NCI-H2227 (cell line): ENCODE data around the gene DDX39B.
"Not testable (repeated sequence)": the region's sequence is repeated elsewhere in the genome, so short reads cannot be mapped to it uniquely, and the experiment has no call there.

Source experiments
- DNase-seq: peaks from one replicate; lab custom pipeline; 2025; ENCODE audit not compliant: unreplicated experiment; lab: John Stamatoyannopoulos, UW

The DDX39B gene

GRCh38 chr6:31529329-31530150 lies 12.3 kb downstream of the DDX39B start:
- DNase-seq = no peak

- DNase-seq = no peak
Observed at GRCh38 chr6:31528821-31529328, 12.9 kb downstream of the DDX39B start, which contains the start of gene MCCD1. MCCD1 (plus strand) TSS chr6:31528962; CDS start chr6:31529015, 53 bp downstream.

- no peak for DNase-seq
Observed at GRCh38 chr6:31528307-31528777, 13.5 kb downstream of the DDX39B start.

GRCh38 chr6:31525932-31526591 lies 15.7 kb downstream of the DDX39B start:
- no peak for DNase-seq

DNA sequence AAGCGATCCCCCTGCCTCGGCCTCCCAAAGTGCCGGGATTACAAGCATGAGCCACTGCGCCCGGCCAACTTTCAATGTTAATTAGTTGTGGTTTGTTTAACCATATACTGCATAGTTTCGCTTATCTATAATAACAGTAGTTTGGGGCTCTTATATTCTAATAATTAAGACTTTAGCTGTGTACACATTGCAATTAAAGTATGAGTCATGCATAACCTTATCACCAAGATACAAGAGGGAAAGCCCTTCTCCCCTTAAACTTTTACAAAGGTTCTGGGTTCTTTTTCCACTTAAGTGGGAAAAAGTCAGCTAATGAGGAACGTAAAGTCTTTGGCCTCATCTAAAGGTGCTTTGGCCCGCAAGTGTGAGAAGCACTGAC lies 16.3 kb downstream of the DDX39B start:
- no peak for DNase-seq

DNA sequence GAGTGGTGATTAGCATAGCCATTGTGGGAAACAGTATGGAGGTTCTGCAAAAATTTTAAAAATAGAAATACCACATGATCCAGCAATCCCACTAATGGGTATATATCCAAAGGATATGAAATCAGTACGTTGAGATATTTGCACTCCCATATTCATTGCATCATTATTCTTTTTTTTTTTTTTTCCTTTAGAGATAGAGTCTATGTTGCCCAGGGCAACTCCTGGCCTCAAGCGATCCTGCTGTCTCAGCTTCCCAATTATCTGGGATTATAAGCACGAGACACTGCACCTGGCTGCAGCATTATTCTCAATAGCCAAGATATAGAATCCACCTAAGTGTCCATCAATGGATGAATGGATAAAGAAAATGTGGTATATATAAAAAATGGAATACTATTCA lies 20.0 kb downstream of the DDX39B start:
- DNase-seq = no peak

DNA sequence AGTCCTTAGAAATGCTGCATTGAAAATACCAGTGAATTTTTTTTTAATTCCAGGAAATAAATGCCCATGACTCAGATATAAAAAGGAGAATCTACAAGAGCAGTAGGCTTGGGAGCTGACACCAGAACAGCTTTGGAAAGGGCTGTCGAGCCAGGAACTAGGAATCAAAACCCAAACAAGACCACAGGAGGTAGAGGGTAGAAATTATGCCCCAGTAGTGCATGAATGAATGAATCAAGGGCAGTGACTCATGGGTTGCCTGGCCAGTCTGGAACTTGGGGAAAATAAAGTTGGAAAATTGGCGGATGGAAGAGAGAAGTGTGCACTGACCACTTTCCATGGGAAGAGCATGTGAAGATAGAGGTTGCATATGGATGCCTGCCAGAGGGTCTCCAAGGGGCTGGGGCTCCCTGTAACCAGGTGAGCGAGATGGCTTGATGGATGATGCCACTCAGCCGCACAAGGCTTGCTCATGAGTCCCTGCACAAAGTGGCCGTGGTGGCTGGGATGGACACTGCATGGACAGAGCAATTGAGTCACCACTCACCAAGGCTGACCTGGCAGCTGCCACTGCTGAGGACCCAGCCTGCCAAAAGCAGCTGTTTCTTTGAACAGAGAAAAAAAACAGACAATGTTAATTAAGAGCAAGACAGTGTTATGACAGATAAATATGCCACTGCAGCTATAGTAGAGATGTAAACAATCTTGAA lies 28.2 kb downstream of the DDX39B start:
- DNase-seq = no peak

- no peak for DNase-seq
Observed at GRCh38 chr6:31510007-31510406, 31.8 kb downstream of the DDX39B start.

DNA sequence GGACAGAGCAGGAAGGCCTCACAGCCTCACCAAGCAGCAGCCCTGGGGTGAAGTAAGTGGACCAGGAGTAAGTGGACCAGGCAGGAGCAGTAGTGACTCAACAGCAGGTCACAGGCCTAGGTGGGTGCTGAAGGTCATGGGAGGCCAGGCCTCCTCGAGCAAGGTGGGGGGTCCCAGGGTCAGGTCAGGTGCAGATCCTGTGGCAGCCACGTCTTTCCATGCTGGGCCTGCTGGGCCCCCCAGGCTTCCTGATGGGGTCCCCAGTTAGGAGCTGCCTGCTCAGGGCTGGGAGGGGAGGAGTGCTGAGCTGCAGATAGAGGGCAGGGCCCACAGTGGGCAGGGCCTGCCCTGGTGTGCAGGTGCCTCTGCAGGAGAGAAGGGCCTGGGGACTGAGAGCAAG lies 32.8 kb downstream of the DDX39B start:
- DNase-seq = not testable (repeated sequence)

DNA sequence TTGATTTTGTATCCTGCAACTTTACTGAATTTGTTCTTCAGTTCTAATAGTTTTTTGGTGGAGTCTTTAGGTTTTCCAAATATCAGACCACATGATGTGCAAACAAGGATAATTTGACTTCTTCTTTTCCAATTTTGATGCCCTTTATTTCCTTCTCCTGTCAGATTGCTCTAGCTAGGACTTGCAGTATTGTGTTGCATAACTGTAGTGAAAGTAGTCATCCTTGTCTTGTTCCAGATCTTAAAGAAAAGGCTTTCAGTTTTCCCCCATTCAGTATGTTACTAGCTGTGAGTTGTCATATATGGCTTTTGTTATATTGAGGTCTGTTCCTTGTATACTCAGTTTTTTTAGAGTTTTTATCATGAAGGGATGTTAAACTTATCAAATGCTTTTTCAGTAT lies 39.2 kb downstream of the DDX39B start:
- DNase-seq = no peak

DNA sequence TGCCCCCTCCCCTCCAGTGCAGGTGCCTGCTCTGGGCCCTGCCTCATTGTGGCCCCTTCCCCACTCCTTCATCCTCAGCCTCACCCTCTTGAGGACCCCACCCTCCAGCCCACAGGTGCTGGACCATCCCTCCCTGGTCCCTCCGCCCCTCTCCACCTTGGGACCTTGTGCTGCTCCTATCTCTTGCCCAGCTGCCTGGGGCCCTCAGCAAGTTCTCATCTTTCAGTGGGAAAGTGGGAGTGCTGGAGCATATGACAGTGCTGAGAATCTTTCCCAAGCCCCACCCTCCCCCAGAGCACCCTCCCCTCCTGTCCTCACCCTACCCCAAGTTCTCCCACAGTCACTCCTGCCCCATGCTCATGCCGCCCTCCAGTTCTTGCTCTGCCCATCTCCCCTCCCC lies 42.2 kb downstream of the DDX39B start:
- DNase-seq = not testable (repeated sequence)

DNA sequence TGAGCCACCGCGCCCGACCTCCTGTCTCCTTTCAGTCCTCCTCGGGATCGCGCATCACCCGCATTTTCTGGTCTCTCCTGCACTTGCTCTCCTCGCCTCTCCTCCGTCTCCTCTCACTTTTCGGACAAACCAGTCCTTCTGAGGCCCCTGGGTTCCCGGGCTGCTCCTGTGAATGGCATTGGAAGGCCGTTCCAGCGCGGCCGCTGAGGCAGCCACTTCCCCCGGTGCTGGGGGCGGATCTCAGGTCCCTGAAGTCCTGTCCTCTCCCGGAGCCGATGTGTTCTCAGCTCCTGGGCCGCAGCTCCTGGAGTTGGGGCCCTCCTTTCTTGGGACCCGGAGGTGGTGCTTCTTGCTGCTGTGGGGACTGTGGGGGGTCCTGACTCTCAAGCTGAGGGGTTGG lies 43.1 kb downstream of the DDX39B start:
- DNase-seq = peak; percentile 19

GRCh38 chr6:31497531-31498476 lies 44.0 kb downstream of the DDX39B start, which contains the start of gene MICB:
MICB (plus strand) TSS chr6:31498145; CDS start chr6:31498194, 49 bp downstream.
- peak; percentile 91 for DNase-seq

GRCh38 chr6:31496826-31497225 lies 45.0 kb downstream of the DDX39B start:
- DNase-seq = not testable (repeated sequence)

DNA sequence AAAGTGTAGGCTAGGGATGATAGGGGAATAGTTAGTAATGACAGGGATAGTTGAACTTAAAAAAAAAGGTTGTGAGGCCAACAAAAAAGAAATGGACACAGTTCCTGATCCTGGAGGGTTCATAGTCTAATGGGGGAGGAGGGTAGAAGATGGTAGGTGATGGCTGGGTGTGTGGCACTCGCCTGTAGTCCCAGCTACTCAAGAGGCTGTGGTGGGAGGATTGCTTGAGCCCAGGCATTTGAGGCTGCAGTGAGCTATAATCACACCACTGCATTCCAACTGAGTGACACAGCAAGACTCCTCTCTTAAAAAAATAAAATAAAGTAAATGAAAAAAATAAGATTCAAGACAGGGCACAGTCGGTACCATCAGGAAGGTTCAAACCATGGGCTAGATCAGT lies 46.2 kb downstream of the DDX39B start:
- no peak for DNase-seq

GRCh38 chr6:31493875-31494694 lies 47.7 kb downstream of the DDX39B start:
- DNase-seq = peak; percentile 87

- not testable (repeated sequence) for DNase-seq
Observed at GRCh38 chr6:31493550-31493874, 48.3 kb downstream of the DDX39B start.

- no peak for DNase-seq
Observed at GRCh38 chr6:31490115-31490873, 51.5 kb downstream of the DDX39B start.

GRCh38 chr6:31489086-31489485 lies 52.7 kb downstream of the DDX39B start:
- no peak for DNase-seq
